ENCODE data around the gene SIX1.

SIX1 gene

DNA sequence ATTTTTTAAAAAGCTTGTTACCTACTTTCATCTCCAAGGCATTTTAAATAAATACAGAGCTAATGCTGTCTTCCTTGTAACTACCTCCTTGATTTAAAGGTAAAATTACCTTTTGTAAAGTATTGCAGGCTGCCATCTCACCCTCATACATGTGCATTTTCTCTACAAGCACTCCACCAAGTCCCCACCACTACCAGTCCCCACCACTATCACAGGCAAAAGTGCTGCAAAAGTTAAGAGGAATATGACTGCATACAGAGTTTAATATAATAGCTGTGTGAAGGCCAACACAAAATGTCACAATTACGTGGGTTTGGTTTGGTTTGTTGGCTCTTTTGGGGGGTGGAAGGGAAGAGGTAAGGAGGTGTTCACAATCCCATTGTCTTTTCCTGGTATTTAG, 9.6 kb downstream of the SIX1 start:
- no peak for DNase-seq (ENCODE audit: low read depth)
- Histone ChIP-seq H3K9me3 (ENCODE audit: control insufficient read depth, low read length) (no peaks in the 10 kb centered on the region), H3K4me1 (ENCODE audit: control insufficient read depth, insufficient read depth, low read length) (peaks cover 32% of the 10 kb centered on the region), H3K36me3 (ENCODE audit: control insufficient read depth, insufficient read depth, low read length, severe bottlenecking) (peaks cover 9% of the 10 kb centered on the region), H3K4me3 (ENCODE audit: low read length) (no peak overlapping the region), H3K9ac (ENCODE audit: low read length) (no peak overlapping the region), H3K27me3 (replicated peaks; ENCODE audit: control insufficient read depth, insufficient read depth, low read length) (no peaks in the 10 kb centered on the region)

DNA sequence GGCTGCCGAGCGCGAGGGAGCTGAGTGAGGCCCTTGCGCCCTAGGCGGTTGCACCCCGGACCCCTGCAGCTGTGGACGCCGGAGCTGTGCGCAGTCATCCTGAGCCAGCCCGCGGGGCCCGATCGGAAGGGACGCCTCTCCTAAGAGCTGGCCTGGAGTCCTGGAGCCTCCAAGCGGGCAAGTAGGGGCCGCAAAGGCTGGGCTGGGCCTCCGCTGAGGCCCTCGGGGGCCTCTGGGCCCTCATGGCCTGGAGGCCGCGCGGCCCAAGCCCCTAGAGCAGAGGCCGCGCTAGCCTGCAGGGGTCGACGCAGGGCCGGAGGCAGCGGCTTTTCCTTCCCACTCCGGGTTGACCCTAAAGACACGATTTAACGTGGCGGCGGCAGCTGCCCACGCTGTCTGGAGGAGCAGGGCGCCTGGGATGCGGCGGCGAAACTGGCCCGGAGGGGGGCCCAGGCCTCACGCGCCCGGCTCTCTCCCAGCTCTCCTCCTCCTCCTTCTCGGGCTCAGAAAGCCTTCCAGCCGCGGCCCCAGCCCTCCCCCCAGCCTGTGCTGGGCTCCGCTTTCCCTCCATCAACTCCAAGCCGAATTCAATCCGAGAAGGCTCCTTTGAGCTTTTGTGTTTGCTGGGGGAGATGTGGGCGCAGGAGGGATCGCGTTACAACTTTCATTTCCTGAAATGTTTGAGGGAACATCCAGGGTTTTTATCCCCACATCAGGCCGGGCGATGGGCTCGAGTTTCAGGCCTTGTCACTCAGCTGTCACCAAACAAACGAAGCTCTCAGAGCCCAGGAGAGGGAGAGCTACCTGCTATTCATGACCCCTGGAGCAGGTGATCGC, 11.6 kb downstream of the SIX1 start:
- no peaks in the 10 kb centered on the region for H3K27me3 ChIP-seq (replicated peaks; ENCODE audit: control insufficient read depth, insufficient read depth, low read length)
- no peak for DNase-seq (ENCODE audit: low read depth)
- H3K4me1 ChIP-seq (ENCODE audit: control insufficient read depth, insufficient read depth, low read length), result peaks cover 13% of the 10 kb centered on the region
- H3K9ac ChIP-seq (ENCODE audit: low read length), result peak overlapping the region; percentile 83
- H3K4me3 ChIP-seq (ENCODE audit: low read length), result peak overlapping the region; percentile 70
- no peaks in the 10 kb centered on the region for H3K9me3 ChIP-seq (ENCODE audit: control insufficient read depth, low read length)
- H3K36me3 ChIP-seq (ENCODE audit: control insufficient read depth, insufficient read depth, low read length, severe bottlenecking), result peaks cover 9% of the 10 kb centered on the region

DNA sequence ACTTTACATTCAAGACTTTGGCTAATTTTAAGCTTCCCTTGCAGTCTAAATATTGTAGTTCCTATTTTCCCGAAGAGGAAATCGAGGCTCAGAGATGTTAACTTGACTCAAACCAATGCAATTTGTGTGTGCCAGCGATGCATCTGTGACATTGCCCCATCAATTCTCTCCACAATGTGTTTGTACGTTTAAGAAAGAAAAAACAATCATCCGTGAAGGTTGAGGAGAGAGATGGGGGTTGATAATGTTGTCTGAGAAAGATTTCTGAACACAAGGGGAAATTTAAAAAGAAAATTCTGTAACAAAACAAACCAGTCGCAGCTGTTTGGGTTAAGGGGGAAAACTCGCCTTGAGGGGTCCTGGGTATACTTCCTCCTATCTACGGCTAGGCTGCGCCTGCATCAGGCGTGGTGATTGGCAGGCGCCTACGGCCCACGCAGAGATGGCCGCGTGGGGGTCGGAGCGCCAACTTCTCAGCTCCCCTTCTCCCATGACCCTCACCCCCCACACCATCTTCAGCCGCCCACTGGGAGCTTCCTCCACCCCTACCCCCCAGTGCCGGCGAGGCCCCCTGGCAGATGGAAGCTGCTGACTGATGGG, 12.3 kb downstream of the SIX1 start:
- no peaks in the 10 kb centered on the region for H3K27me3 ChIP-seq (replicated peaks; ENCODE audit: control insufficient read depth, insufficient read depth, low read length)

DNA sequence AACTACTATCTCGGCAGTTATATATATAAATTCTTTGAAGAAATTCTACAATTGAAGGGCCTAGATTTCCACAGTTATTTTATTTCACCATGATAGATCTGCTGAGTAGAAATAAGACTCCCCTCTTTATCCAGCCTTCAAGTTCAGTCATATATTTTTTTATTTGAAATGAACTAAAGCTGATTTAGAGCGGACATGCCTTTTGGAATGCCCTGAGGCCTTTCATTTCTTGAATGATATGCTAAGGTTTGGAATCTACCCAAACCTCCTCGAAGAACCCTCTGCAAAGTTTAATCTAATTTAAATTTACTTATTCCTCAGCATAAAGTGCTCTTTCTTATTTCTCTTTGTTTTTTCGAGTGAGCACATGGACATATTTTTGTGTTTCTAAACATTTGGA, 15.1 kb downstream of the SIX1 start:
- Histone ChIP-seq H3K9me3 (ENCODE audit: control insufficient read depth, low read length) (no peaks in the 10 kb centered on the region), H3K27me3 (replicated peaks; ENCODE audit: control insufficient read depth, insufficient read depth, low read length) (no peaks in the 10 kb centered on the region), H3K36me3 (ENCODE audit: control insufficient read depth, insufficient read depth, low read length, severe bottlenecking) (no peaks in the 10 kb centered on the region), H3K4me1 (ENCODE audit: control insufficient read depth, insufficient read depth, low read length) (peaks cover 11% of the 10 kb centered on the region), H3K9ac (ENCODE audit: low read length) (no peak overlapping the region), H3K4me3 (ENCODE audit: low read length) (no peak overlapping the region)
- peak; percentile 55 for DNase-seq (ENCODE audit: low read depth)

More for the DNA sequence above, 12.3 kb downstream of the SIX1 start:
- no peak overlapping the region for H3K4me3 ChIP-seq (ENCODE audit: low read length)
- no peaks in the 10 kb centered on the region for H3K9me3 ChIP-seq (ENCODE audit: control insufficient read depth, low read length)
- H3K9ac ChIP-seq (ENCODE audit: low read length), result peak overlapping the region; percentile 83
- peaks cover 6% of the 10 kb centered on the region for H3K36me3 ChIP-seq (ENCODE audit: control insufficient read depth, insufficient read depth, low read length, severe bottlenecking)
- DNase-seq (ENCODE audit: low read depth), result no peak
- H3K4me1 ChIP-seq (ENCODE audit: control insufficient read depth, insufficient read depth, low read length), result peaks cover 11% of the 10 kb centered on the region

DNA sequence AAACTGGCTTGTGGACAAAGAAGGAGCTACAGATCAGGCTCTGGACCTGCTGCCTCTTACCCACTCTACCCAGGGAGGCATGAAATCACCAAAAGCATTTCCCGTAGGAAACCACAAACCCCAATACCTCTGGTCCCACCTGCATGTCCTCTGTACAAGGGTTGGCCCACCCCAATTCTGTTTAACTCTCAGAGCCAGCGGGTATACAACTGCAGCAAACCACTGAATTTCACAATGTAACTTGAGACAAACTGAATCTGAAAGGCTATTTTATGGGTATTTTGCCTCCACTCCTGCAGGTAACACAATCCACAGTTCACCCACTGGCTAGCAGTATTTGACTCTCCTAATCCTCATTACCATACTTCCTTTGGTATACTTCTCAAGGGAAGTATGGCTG, 16.5 kb downstream of the SIX1 start:
- Histone ChIP-seq H3K9ac (ENCODE audit: low read length) (no peak overlapping the region), H3K9me3 (ENCODE audit: control insufficient read depth, low read length) (no peaks in the 10 kb centered on the region), H3K36me3 (ENCODE audit: control insufficient read depth, insufficient read depth, low read length, severe bottlenecking) (no peaks in the 10 kb centered on the region), H3K4me1 (ENCODE audit: control insufficient read depth, insufficient read depth, low read length) (peaks cover 4% of the 10 kb centered on the region), H3K27me3 (replicated peaks; ENCODE audit: control insufficient read depth, insufficient read depth, low read length) (no peaks in the 10 kb centered on the region), H3K4me3 (ENCODE audit: low read length) (no peak overlapping the region)
- no peak for DNase-seq (ENCODE audit: low read depth)

DNA sequence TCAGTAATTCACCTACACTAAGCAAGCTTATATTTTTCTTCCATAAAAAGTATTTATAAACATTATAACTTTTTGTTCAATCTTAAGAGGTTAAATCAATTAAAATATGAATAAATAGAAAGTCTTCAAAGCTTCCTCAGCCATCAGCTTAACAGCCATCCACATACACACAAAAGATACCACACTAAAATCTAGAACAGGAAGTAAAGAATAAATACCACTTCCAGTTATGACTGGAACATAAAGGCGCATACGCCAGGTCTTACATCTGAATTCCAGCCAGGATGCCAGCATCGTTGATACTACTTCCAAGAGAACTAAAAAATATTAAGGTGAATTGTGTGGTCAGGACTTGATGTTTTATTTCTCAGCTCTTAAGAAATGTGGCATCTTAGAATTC, 17.0 kb downstream of the SIX1 start:
- Histone ChIP-seq H3K36me3 (ENCODE audit: control insufficient read depth, insufficient read depth, low read length, severe bottlenecking) (no peaks in the 10 kb centered on the region), H3K9ac (ENCODE audit: low read length) (no peak overlapping the region), H3K4me3 (ENCODE audit: low read length) (no peak overlapping the region), H3K4me1 (ENCODE audit: control insufficient read depth, insufficient read depth, low read length) (no peaks in the 10 kb centered on the region), H3K9me3 (ENCODE audit: control insufficient read depth, low read length) (no peaks in the 10 kb centered on the region), H3K27me3 (replicated peaks; ENCODE audit: control insufficient read depth, insufficient read depth, low read length) (no peaks in the 10 kb centered on the region)
- no peak for DNase-seq (ENCODE audit: low read depth)

DNA sequence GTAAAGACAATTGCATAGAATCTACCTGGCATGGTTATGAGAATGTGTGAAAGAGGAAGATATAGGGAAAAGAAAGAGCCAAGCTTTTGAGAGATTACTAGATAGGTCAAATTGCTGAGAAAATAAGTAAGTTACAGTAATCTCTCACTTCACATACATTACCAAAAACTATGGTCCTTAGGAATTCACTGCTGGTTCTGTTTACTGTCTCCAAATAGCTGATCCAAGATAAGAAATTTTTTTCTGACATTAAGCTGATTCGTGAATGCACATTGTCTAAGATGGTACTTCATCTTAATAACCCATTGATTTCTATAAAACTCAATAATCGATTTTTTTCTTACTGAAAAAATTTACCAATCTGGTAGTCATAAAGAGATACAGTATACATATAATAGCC, 17.4 kb downstream of the SIX1 start:
- no peak for DNase-seq (ENCODE audit: low read depth)
- no peaks in the 10 kb centered on the region for H3K4me1 ChIP-seq (ENCODE audit: control insufficient read depth, insufficient read depth, low read length)
- no peaks in the 10 kb centered on the region for H3K36me3 ChIP-seq (ENCODE audit: control insufficient read depth, insufficient read depth, low read length, severe bottlenecking)
- H3K4me3 ChIP-seq (ENCODE audit: low read length), result no peak overlapping the region
- H3K9me3 ChIP-seq (ENCODE audit: control insufficient read depth, low read length), result no peaks in the 10 kb centered on the region
- no peaks in the 10 kb centered on the region for H3K27me3 ChIP-seq (replicated peaks; ENCODE audit: control insufficient read depth, insufficient read depth, low read length)
- H3K9ac ChIP-seq (ENCODE audit: low read length), result no peak overlapping the region

DNA sequence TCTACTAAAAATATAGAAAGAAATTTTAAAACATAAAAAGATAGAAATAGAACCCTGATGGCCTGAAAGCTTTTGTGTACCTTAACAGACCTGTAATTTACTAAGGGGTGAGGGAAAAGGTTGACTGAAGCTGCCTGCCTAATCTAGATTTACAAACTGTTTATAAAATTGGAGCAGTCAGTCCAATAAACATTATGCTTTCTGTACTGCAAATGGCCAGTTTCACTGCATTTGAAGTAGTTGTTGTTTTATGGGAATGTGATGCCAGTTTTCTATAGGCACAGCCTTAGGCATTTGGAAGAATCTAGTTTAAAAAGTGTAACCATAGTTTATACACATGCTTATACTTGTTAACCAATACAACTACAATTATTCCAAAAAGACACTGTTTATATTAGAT, 19.1 kb downstream of the SIX1 start:
- Histone ChIP-seq H3K4me3 (ENCODE audit: low read length) (no peak overlapping the region), H3K9me3 (ENCODE audit: control insufficient read depth, low read length) (no peaks in the 10 kb centered on the region), H3K4me1 (ENCODE audit: control insufficient read depth, insufficient read depth, low read length) (peaks cover 2% of the 10 kb centered on the region), H3K9ac (ENCODE audit: low read length) (no peak overlapping the region), H3K36me3 (ENCODE audit: control insufficient read depth, insufficient read depth, low read length, severe bottlenecking) (no peaks in the 10 kb centered on the region), H3K27me3 (replicated peaks; ENCODE audit: control insufficient read depth, insufficient read depth, low read length) (no peaks in the 10 kb centered on the region)
- DNase-seq (ENCODE audit: low read depth), result no peak

DNA sequence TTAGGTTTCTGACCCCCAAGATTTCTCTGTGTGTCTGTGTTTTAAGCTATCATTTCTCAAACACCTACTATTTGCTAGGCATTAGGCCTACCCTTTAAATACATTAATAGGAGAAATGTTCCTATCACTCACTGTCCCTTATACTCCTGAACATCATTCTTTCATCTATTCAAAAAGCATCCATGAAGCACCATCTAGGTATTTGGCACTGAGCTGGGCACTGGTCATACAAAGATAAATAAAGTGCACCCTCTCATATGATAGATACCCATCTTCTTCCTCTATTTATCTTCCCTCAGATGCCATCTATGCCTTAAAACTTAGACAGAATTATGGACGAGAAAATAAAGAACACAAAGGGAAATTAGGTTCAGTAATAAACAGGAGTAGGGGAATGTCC, 20.4 kb downstream of the SIX1 start:
- no peak for DNase-seq (ENCODE audit: low read depth)
- no peaks in the 10 kb centered on the region for H3K36me3 ChIP-seq (ENCODE audit: control insufficient read depth, insufficient read depth, low read length, severe bottlenecking)
- H3K9me3 ChIP-seq (ENCODE audit: control insufficient read depth, low read length), result no peaks in the 10 kb centered on the region
- no peaks in the 10 kb centered on the region for H3K27me3 ChIP-seq (replicated peaks; ENCODE audit: control insufficient read depth, insufficient read depth, low read length)
- peaks cover 9% of the 10 kb centered on the region for H3K4me1 ChIP-seq (ENCODE audit: control insufficient read depth, insufficient read depth, low read length)
- no peak overlapping the region for H3K9ac ChIP-seq (ENCODE audit: low read length)
- no peak overlapping the region for H3K4me3 ChIP-seq (ENCODE audit: low read length)

DNA sequence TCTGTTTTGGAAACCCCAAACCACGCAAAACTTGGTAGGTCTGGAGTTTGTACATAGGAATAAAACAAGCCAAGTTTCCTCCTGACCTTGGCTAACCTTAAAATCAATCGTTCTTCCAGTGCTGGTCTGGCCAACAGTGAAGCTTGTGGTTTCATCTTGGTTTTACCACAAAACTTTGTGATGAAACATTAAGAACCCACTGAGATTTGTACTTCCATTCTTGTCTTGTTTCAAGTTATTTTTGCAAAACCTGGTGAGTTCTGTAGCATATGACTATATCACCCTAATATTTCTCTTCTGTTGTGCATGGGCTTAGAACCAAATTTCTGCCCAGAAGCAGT, 26.4 kb downstream of the SIX1 start:
- peaks cover 37% of the 10 kb centered on the region for H3K4me1 ChIP-seq (ENCODE audit: control insufficient read depth, insufficient read depth, low read length)
- no peaks in the 10 kb centered on the region for H3K36me3 ChIP-seq (ENCODE audit: control insufficient read depth, insufficient read depth, low read length, severe bottlenecking)
- peak; percentile 68 for DNase-seq (ENCODE audit: low read depth)
- H3K4me3 ChIP-seq (ENCODE audit: low read length), result peak overlapping the region; percentile 49
- peak overlapping the region; percentile 59 for H3K9ac ChIP-seq (ENCODE audit: low read length)
- no peaks in the 10 kb centered on the region for H3K9me3 ChIP-seq (ENCODE audit: control insufficient read depth, low read length)
- no peaks in the 10 kb centered on the region for H3K27me3 ChIP-seq (replicated peaks; ENCODE audit: control insufficient read depth, insufficient read depth, low read length)

DNA sequence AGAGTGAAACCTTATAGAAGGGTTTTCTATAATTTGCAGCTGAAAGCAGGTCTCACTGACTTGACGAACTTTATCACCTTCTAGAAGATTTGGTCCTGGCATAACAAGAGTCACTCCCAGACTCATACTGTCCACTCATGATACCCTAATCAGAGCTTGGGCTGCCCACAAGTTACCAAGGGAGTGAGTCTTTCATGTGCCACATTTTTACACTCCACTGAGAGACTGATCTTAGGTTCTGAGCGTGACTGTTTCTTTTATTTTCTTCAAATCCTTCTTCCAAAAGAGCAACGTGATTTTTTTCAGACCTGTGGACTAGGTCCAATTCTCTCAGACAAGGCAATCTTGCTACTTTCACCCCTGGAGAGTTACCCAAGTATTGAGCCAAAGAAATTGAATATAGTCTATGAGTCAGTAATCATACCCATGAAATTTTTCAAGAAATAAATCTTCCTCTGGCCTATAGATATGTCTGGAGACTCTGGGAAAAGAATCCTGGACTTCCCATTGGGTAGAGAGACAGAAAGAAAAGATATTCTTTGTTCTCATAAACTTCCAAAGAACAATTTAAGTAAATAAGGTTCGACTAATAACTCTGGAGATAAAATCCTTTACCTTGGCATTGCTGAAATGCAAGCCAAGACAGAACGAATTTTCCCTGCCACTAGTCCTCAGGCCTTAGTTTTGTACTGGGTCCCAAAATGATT, 26.9 kb downstream of the SIX1 start:
- DNase-seq (ENCODE audit: low read depth), result peak; percentile 38
- Histone ChIP-seq H3K4me1 (ENCODE audit: control insufficient read depth, insufficient read depth, low read length) (peaks cover 37% of the 10 kb centered on the region), H3K36me3 (ENCODE audit: control insufficient read depth, insufficient read depth, low read length, severe bottlenecking) (no peaks in the 10 kb centered on the region), H3K27me3 (replicated peaks; ENCODE audit: control insufficient read depth, insufficient read depth, low read length) (no peaks in the 10 kb centered on the region), H3K9ac (ENCODE audit: low read length) (peak overlapping the region; percentile 59), H3K4me3 (ENCODE audit: low read length) (peak overlapping the region; percentile 49), H3K9me3 (ENCODE audit: control insufficient read depth, low read length) (no peaks in the 10 kb centered on the region)

All from adipocyte (in vitro differentiated cells).